Heart left ventricle (tissue), 13 donors: ENCODE data around the gene GLIPR1L2.

ENCODE experiments used
- CTCF ChIP-seq, 12 donors: fragments of 200-600 bp; sonication (generic) in 4 of 12; IDR thresholded peaks; one replicate each; pipeline versions ENCODE4 v1.5.0 to v1.8.0; 2018 to 2022; ENCODE audit warnings: antibody characterized with exemption in 12 of 12, mild to moderate bottlenecking in 5 of 12
- POLR2A ChIP-seq, 2 donors: fragments of 450-650 bp; IDR thresholded peaks; one replicate each; pipeline ENCODE4 v1.6.1; 2017; ENCODE audit warnings: antibody characterized with exemption in 2 of 2, mild to moderate bottlenecking in 2 of 2, moderate library complexity in 2 of 2
- donor health status: ischemic (EF 13 %, LVEDD 7.1; RV severe dilation, severe dysfunction).
- donor health status: DM: no; HTN: yes; CAD: no.
- donor health status: DM: no; HTN: no; CAD: no.
- donor health status: ischemic (EF 25% LVEDD 6.9; RV normal size, moderate dysfunction).
- donor health status: ischemic (EF 25% LVEDD 5.7; RV mildly dilated, moderate dysfunction).
- donor health status: ischemic (EF 35%, LVEDD 5.7; RV mildly dilated, moderate dysfunction).
- donor health status: nonischemic (EF 11% LVEDD 7.7; RV severe dilation, severe dysfunction).
- donor health status: DM: yes; HTN: yes; CAD: no.
- donor health status: PGD.
- donor health status: ischemic (EF 29% LVEDD 5.4; RV normal size, mild dysfunction).
- donor health status: nonischemic (EF 23%, LVEDD 6.1; RV moderate dilation, normal function).

GRCh38 chr12:75447691-75448393 lies 57.0 kb downstream of the GLIPR1L2 start:
- TF ChIP-seq CTCF (IDR thresholded peaks at IDR 0.05) (no peak), POLR2A (IDR thresholded peaks at IDR 0.05) (no peak)
